GM19351 (cell line): ENCODE data around the gene NOL4L.
"Not testable (repeated sequence)": the region's sequence is repeated elsewhere in the genome, so short reads cannot be mapped to it uniquely, and the experiment has no call there.

Experiments
- ATAC-seq: cut with Tn5 transposase; IDR thresholded peaks from one replicate; pipeline ENCODE4 v1.9.1; 2021; ENCODE audit warnings: mild to moderate bottlenecking, moderate library complexity; ENCODE audit not compliant: unreplicated experiment

NOL4L gene

GRCh38 chr20:32596681-32597252 is 11.6 kb upstream of the NOL4L start:
- no peak for ATAC-seq

GRCh38 chr20:32595143-32595542 is 10.0 kb upstream of the NOL4L start:
- no peak for ATAC-seq

GRCh38 chr20:32594669-32595068 is 9.5 kb upstream of the NOL4L start:
- not testable (repeated sequence) for ATAC-seq

DNA sequence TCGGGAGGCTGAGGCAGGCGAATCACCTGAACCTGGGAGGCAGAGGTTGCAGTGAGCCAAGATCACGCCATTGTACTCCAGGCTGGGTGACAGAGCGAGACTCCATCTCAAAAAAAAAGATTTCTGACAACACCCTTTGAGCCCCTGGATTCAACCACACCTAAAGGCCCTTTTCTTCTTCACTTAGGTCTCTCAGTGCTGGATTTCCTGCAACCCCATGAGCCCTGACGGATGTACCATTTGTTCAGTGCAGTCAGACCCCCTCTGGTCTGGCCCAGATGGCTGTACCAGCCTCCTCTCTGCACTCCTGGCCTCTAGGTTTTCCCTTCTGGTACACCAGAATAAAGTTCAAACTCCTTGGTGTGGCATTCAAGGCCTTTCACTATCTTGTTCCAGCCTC is 9.1 kb upstream of the NOL4L start:
- no peak for ATAC-seq

DNA sequence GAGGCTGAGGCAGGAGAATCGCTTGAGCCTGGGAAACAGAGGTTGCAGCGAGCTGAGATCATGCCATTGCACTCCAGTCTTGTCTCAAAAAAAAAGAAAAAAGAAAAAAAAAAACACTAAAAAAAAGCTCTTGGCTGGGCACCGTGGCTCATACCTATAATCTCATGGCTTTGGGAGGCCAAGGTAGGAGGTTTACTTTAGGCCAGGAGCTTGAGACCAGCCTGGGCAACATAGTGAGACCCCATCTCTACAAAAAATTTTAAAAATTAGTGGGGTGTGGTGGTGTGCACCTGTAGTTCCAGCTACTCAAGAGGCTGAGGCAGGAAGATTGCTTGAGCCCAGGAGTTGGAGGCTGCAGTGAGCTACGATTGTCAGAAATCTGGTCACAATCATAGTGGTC is 7.5 kb upstream of the NOL4L start:
- ATAC-seq = not testable (repeated sequence)

- ATAC-seq = no peak
These were observed 6.9 kb upstream of the NOL4L start for GRCh38 chr20:32592022-32592421.

DNA sequence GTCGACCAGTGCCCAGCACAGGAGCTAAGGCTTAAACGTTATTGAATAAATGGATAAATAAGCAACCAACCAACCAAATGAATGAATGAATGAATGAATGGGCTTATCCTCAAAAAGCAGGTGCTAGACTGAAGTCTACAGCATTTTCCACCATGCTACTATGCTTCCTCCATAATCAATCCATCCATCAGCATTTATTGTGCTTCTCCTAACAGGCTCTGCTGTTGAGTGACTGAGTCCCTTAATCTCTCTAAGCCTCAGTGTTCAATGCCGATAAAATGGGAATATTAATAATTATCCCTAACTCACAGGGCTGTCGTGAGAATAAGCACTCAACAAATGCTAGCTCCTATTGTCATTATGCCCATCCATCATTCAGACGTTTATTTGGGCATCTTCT is 4.6 kb upstream of the NOL4L start:
- ATAC-seq = no peak

DNA sequence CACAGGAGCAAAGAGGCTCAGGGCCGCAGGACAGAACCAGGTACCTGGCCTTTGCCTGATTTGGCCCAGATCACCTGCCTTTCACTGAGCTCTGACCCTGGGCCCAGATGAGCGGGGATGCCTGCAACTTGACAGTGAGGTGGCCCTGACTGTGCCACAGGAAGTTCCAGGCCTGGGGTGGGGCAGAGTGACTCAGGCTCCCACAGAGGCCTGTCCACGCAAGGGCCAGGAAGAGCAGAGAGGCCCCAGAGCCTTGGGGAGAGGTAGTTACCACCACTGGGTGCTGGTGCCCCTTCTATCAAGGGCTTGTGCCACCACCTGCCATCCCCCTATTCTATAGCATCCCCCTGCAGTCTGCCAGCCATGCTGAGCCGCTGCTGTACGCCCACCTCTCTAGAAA is 4.1 kb upstream of the NOL4L start:
- no peak for ATAC-seq

GRCh38 chr20:32588040-32588439 is 2.9 kb upstream of the NOL4L start:
- ATAC-seq = no peak

DNA sequence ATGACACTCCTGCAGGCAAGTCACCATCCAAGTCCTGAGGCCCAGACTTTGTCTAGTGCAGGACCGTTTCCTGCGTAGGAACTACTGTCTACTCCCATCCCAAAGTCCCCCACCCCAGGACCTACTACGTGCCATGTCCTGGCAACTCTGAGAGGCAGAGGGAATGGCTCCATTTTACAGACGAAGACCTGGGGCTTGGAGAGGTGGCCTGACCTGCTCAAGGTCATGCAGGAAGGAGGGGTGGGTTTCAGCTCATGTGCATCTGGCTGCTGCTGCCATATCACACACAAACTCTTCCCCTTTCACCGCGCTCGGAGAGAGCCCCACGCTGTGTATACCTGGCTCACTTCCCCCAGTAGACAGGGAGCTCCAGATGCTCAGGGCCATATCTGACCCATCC is 1.2 kb upstream of the NOL4L start:
- no peak for ATAC-seq

DNA sequence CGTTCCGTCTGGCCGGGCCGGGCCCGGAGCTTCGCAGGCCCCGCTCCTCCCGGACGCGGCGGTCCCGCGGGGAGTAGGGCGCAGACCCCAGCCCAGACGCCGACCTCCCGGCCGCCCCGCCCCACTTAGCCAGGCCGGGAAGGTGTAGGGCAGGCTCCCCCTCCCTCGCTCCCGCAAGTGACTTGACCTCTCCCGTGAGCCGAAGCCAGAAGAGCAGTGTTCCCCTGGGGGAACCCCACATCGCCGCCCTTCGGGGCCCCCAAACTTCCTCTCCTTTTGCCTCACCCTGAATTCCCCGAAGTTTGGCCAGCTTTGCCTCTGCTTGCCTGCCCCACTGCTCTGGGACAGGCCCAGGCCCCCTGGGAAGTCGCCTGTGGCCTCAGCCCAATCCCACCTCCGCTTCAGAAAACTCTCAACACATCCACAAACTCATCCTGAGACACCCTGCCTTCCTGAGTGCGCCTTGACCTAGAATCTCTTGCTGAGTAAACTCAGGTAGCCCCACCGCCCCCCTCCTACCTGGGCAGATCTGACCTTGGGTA is 524 bp upstream of the NOL4L start:
- ATAC-seq = no peak

DNA sequence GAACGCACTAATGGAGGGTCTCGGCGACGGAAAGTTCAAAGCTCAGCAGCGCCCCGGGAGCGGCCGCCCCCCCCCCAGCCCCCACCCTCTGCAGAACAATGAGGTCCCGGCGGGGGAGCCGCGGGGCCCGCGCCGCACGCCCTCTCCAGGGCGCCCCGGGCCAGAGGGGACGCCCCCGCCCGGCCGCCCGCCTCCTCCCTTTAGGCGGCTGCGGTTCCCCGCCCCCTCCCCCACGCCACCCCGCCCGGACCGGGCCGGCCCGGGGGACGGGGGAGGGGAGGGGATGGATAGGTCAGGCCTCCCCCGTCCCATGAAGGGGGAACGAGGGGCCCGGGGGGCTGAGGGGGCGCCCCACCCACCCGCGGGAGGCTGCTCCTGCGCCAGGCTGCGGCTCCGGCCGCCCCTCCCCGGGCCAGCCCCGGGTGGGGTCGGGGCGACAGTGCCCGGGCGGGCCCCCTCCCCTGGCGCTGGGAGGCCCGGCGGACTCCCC is 1.5 kb downstream of the NOL4L start:
- ATAC-seq = no peak

DNA sequence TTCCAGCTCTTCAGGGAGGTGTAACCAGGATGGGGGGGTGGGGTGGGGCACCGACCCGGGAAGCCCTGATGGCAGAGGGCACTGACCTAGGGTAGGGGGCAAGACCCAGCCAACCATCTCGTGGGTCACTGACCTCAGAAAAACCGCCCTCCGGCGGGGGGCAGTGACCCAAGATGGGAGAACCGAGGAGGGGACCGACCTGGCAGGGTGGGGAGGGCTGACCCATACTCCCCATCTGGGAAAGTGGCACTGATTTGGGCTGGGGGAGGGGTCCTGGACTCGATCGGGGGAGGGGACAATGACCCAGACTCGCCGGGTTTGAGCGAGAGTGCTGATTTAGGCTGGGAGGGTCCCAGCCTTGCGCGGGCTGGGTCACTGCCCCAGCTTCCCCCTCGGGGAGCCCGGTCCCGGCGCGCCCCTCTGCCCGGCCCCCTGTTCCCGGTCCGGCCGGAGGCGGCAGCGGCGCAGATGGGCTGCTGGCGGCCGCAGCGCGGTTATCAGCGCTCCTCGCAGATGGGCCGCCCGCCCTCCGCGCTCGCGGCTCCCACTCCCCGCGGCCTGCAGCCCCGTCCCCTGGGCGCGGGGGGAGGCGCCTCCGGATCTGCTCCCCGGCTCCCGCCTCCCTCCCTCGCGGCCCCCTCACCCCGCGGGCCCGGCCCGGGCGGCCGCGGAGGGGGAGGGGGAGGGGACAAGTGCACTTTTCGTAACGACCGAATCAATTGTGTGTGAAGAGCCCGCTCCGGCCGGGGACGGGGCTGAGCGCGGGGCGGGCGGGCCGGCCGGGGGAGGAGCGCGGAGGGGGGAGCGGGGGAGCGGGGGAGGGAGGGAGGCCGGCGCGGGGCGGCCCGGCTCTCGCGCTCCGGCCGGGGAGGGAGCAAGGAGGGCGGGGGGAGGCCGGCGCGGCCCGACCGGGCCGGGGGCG is 2.2 kb downstream of the NOL4L start:
- ATAC-seq = no peak

GRCh38 chr20:32581839-32582658 is 3.1 kb downstream of the NOL4L start:
- no peak for ATAC-seq

DNA sequence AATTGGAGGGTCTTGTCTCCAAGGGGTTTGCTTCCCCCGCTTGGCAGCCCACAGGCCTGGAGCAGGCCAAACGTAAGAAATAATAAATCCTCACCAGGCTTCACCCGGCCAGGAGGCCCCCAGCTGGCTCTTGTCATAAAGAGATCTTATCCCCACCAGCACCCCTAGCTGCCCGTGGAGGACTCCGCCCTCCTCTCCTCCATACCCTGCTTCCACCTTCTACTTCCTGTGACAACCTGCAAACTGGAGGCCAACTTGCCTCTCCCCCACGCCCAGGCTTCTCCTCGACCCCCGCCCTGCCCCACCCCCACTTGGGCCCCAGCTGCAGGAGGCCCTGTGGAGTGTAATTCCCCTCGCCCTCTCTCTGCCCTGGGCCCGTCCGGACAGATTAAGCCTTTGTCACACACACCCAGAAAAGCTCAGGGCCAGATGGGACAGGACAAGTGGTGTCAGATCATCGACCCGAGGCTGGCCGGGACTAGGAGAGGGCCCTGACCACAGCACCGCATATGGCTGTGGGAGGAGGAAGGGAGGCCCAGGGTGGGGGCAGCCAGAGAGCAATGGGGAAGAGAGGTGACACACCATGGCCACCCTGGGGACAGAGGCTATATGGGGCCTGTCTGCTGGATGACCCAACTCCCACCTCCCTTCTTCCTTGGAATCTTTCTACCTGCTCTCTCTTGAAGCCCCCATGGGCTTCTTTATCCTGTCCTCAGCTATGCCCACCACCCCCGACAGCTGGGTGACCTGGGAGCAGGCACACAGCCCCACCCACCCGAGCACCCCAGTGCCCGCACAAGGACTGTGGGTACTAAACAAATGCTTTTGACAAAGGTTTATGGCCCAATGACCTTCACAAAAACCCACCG is 3.9 kb downstream of the NOL4L start:
- no peak for ATAC-seq

- no peak for ATAC-seq
These were observed 4.7 kb downstream of the NOL4L start for GRCh38 chr20:32580219-32580969.

- ATAC-seq = no peak
These were observed 6.2 kb downstream of the NOL4L start for GRCh38 chr20:32578840-32579390.

GRCh38 chr20:32578062-32578461 is 7.1 kb downstream of the NOL4L start:
- not testable (repeated sequence) for ATAC-seq

DNA sequence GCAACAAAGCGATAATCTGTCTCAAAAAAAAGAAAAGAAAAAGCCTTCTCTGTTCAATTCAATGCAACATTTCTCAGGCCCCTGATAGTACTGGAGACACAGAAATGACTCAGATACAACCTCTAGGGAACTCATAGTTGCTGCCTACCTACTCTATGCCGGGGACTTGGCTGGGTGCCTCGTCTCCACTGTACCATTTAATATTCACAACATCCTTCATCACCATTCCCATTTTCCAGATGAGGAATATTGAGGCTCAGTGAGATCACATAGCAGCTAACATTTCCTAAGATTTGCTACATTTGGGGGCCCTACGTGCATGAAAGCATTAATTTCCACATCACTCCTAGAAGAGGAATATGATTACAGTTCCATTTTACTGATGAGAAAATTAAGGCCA is 7.5 kb downstream of the NOL4L start:
- no peak for ATAC-seq
